Measurements from ENCODE around the gene RAB31.

Gene RAB31

GRCh38 chr18:9694174-9694573, 13.9 kb upstream of the RAB31 start:
- no peak for DNase-seq (ENCODE audit: low read depth)

- no peak for DNase-seq (ENCODE audit: low read depth)
Measured at GRCh38 chr18:9694952-9695495, 13.1 kb upstream of the RAB31 start.

GRCh38 chr18:9695605-9696004, 12.5 kb upstream of the RAB31 start:
- DNase-seq (ENCODE audit: low read depth), result no peak

GRCh38 chr18:9696112-9696511, 12.0 kb upstream of the RAB31 start:
- no peak for DNase-seq (ENCODE audit: low read depth)

- no peak for DNase-seq (ENCODE audit: low read depth)
Measured at GRCh38 chr18:9696701-9697100, 11.4 kb upstream of the RAB31 start.

GRCh38 chr18:9697121-9697520, 11.0 kb upstream of the RAB31 start:
- no peak for DNase-seq (ENCODE audit: low read depth)

- no peak for DNase-seq (ENCODE audit: low read depth)
Measured at GRCh38 chr18:9698497-9698896, 9.6 kb upstream of the RAB31 start.

- no peak for DNase-seq (ENCODE audit: low read depth)
Measured at GRCh38 chr18:9700261-9700796, 7.8 kb upstream of the RAB31 start.

GRCh38 chr18:9701609-9702349, 6.3 kb upstream of the RAB31 start:
- DNase-seq (ENCODE audit: low read depth), result no peak

- no peak for DNase-seq (ENCODE audit: low read depth)
Measured at GRCh38 chr18:9704233-9705118, 3.6 kb upstream of the RAB31 start.

- DNase-seq (ENCODE audit: low read depth), result no peak
Measured at GRCh38 chr18:9705183-9705829, 2.8 kb upstream of the RAB31 start.

GRCh38 chr18:9706081-9706935, 1.8 kb upstream of the RAB31 start:
- DNase-seq (ENCODE audit: low read depth), result no peak

- DNase-seq (ENCODE audit: low read depth), result no peak
Measured at GRCh38 chr18:9707381-9708056, 582 bp upstream of the RAB31 start.

- DNase-seq (ENCODE audit: low read depth), result no peak
Measured at GRCh38 chr18:9708434-9709303, 568 bp downstream of the RAB31 start.

- no peak for DNase-seq (ENCODE audit: low read depth)
Measured at GRCh38 chr18:9709304-9709877, 1.3 kb downstream of the RAB31 start.

- no peak for DNase-seq (ENCODE audit: low read depth)
Measured at GRCh38 chr18:9710037-9710436, 1.9 kb downstream of the RAB31 start.

- DNase-seq (ENCODE audit: low read depth), result no peak
Measured at GRCh38 chr18:9711361-9712129, 3.4 kb downstream of the RAB31 start.

GRCh38 chr18:9712130-9712577, 4.1 kb downstream of the RAB31 start:
- no peak for DNase-seq (ENCODE audit: low read depth)

Data from GM04503 (cell line).